Fibroblast of gingiva (primary cell): ENCODE data around the gene HABP2.

Experiments used
- DNase-seq: peaks from one replicate; pipeline ENCODE4 v3.0.0-alpha.2; 2011; ENCODE audit warnings: low read depth

The HABP2 gene

DNA sequence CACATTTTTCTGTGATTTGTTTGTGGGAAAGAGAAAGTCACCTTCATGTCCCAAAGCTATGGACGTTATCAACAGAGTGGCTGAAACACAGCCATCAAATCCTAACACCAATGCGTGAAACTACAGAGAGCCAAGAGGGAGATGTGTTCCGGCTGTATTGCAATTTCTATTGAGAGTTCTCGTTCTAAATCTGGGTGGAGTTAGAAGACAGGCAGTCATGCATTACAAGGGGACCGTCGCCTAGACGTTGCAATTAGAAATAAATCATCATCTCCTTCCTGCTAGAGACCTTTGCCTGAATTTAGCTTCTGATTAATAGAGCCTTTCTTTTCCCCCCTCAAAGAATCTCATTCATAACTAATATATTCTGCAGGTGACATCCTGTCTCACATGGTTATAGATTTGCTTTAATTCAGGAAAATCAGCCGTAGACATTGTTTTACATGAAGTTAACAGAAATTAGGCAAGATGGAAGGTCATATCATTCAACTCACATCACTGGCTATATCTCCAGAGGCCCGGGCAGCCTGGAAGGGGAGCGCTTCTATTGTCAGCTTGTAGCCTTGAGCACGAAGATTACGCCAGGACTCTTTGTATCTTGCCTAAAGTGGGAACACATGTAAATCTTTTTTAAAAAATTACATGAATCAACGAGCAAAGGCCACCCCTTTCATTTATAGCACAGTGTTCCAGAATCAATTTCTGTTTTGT lies 52.6 kb downstream of the HABP2 start:
- DNase-seq, result no peak

DNA sequence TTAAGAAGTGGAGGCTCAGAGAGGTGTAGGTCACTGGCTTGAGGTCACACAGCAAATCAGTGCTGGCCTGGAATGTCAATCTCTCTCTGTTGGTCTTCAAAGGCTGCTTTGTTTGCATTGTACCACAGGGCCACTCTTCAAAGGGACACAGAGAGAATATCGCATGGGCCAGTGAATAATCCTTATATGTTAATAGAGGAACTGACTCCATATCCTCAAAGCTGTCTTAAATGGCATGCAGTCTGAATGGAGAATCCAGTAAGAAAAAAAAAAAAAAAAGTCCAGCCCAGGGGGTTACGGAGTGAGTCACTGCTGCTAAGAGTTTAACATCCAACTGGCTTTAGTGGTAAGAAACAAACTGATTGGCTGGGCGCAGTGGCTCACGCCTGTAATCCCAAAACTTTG lies 56.9 kb downstream of the HABP2 start:
- DNase-seq, result no peak

DNA sequence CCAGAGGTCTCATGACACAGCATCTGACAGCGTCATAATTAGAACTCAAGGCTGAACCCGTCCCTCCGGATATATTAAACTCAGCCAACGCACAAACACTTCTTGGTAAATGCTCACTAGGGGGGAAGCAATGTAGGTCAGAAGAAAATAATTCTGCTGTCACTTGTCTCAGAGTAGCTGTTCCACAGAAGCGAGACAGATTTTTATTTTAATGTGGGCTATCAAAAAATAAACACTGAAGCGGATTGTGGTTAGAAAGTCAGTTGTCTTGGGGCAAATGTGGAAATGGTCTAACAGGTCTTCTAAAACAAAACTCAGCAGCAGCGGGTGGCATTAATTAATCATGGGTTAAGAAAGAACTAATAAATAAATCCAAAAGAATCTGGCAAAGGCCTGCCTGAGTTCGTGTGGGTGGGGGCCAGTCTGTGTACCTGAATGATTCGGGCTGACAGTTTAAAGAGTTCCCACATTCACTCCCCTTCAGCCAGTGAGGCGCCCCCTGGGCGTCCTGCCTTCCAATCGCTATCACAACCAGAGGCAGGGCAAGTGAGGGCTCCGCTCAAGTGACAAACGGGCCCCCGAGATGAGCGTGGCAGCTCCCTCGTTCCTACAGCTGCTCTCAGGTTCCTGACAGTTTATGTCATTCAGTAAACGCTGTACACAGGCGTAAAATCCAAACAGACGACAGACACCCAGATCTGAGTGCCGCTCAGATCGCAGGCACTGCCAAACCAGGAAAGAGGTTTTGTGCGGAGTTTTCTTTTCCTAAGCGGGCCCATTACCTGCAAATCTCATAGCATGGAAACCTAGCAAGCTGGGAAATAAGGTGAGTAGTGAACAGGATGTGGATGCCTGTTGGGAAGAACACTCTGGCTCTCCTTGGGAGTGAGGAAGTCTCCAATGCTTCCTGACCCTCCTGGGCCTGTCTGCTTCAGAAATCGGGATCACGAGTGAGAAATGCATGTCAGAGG lies 58.1 kb downstream of the HABP2 start:
- DNase-seq, result no peak

DNA sequence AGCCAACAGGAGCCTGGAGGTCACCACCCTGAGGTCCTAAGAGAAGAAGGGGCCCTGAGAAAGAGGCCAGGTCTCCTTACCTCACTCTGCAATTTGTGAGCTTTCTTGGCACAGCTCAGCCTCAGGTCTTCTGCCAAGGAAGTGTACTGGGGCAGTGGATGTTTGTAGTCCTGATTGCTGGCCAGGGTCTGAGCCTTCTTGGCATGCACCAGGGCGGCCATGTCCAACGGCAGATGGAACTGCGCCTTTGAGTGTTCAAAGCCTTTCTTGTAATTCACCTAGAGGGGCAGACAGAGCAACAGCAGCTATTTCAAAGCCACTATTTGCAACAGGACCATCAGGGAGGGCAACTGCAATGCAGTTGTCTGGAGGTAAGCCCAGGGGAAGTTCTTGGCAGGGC lies 59.3 kb downstream of the HABP2 start:
- DNase-seq, result no peak

DNA sequence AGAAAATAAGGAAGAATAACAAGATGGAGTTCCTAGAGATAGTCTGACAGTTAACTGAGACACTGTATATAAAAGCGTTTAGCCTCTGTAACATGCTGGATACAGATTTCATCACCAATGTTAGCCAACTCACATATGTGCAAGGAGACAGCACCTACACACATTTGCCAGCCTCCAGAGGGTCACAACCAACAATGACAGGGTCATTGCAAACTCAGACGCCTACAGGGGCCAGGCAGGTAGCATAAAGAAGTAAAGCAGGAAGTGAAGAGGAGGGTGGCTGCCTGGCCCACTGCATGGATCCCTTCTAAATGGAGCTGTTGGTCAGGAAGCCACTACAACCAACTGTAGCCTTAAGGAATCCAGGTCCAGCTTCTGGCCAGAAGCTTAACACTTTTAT lies 60.6 kb downstream of the HABP2 start:
- DNase-seq, result no peak

DNA sequence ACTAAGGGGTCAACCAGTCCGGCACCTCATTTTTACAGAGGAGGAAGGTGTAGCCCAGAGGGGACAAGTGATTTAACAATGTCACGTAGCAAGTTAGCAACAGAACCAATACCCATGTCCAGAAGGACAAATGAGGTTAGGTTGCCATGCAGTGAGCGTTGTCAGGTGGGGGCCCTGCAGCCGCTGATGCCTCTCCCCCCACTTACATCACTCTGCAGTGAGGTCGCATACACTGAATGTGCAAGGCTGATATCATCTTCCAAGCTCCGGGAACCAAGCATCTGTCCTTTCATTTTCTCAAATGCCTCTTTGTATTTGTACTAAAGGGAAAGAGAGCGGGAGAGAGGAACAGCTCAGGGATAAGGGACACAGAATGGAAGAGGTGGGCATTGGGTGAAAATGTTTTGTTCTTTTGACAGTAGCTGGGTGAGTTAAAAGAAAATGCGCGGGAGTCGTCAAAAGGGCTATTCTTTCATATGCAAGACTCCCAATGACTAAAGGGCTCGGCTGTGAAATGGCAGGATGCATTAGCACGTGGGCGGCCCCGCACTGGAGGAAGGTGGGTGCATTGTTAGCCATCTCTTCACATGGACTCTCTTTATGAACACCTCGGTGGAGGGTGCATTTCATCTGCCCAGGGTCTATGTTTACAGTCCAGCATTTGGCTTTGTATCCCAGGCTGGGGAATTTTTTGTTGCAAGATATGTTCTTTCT lies 61.3 kb downstream of the HABP2 start:
- no peak for DNase-seq

DNA sequence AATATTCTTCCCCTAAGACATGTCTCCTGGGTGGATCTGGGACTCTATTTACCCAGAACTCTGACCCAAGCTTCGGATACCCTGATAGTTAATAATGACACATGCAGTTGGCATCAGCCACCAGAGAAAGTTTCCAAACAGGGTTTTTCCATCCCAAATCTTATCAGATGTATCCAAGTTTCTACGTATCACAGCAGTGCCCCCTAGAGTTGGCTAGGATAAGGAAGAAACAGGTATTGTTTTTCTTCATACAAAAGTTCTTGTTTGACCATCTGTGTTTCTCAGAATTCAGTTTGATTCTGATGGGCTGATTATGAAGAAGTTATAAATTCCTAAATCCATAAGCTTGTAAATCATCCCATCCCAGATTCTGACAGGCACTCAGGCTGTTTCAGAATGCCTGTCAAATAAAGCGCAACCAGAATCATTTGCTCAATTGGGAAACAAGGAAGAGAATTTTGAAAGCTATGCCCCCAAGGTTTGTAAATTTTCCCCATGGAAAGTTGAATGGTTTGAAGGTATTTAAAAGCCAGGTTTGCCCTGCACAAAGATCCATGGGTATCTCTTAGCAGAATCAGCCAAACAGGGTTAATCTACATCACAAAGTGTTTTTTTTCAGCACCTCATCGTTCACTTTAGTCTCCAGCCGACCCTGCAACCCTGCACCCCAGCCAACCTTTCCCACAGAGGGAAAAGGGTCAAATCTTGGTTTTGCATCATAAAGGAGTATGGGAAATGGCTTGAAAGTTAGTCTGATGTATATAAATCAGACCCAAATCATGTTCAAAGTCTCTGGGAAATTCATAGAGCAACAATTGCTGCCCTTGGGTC lies 63.6 kb downstream of the HABP2 start:
- no peak for DNase-seq

DNA sequence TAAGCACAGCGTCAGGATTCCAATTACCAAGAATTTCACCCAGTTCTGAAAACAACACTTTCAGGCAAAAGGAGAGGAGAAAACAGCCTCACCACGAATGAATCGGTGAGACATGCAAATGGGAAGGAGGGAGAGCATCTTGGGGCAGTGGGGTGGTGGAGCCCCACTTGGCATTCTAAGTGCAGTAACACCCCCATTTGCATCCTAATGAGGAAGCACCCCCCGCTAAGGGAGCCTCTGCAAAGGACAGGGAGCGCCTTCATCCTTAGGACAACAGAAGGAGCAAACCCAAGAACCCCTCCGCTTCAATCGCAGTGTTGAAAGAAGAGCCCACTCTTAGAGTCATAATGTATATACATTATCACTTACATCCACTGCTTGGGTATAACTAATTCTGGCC lies 64.2 kb downstream of the HABP2 start:
- no peak for DNase-seq

DNA sequence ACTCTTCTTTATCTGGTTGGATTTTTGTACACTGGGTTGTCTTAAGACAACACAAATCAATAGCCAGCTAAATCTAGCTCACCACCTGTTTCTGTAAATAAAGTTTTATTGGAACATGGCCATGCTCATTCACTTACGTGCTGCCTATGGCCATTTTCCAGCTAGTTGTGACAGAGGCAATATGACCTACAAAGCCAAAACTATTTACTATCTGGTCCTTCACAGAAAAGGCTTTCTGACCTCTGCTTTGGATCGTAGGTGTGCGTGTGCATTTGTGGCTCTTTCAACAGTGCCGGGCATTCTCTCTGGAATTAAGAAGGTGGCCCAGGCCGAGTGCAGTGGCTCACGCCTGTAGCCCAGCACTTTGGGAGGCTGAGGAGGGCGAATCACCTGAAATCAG lies 65.5 kb downstream of the HABP2 start:
- DNase-seq, result no peak

DNA sequence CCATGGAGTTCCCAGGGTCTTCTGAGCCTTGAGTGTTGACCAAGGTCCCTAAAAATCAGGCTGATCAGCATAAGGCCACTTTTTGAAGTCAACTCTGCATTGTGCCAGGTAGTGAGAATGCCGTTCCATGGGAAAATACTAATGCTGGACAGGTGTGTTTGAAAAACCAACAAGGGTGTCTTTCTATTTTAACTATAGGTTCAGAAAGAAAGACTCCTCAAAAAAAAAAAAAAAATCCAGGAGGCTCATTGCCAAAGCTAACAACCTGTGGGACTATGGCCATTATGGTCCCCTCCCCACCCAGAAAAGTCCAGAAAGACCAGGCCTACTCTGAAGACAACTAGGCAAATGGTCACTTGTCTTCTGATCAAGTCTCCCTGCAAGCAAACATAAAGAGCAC lies 66.5 kb downstream of the HABP2 start:
- no peak for DNase-seq

DNA sequence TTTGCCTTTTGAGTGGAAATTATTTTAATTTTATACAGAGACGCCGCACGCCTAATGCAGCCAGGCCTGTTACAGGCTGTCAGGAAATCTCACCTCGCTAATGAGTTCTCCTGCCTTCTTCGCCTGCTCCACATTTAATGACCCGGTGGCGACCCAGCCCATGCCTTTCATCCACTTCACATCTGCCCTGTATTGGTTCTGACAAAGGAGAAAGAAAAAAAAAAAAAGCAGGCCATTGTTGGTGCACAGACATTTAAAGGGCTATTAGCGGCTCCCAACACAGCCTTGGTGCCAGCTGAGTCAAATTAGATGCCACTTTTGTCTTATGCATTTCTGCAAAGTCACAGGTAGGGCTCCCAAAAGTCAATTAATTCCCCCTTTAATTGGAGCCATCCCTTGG lies 67.7 kb downstream of the HABP2 start:
- DNase-seq, result no peak

DNA sequence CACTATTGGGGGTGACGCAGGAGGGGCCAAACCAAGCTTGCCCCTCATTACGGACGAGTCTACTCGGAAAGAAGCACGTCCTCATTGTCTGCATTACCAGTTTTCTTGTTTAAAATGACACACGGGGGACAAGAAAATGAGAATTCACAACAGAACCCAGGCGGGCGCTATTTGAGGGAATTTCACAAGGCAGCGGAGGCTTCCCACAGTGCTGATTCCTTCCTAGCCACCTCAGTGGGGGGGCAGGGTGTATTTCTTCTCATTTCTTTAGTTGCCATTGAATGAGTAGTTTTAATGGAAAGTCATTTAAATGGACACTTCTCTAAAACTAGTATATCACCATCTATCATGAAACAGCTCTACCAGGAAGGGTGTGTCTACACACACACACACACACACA lies 68.1 kb downstream of the HABP2 start:
- no peak for DNase-seq

DNA sequence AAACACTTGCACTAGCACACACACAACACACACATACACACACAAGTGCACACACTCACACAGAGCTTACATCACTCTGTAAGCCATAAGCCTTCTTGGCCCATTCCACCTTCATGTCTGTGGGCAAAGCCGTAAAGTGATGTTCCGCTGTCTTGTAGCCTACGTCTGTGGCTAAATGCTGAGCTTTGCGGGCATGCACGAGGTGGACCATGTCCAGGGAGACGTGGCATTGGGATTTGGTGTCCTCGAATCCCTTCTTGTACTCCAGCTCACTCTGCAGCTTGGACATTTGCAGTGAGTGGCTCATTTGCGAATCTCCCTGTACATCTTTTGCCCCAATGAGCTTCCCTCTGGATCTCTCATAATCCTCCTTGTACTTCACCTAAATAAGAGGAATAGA lies 68.9 kb downstream of the HABP2 start:
- no peak for DNase-seq

DNA sequence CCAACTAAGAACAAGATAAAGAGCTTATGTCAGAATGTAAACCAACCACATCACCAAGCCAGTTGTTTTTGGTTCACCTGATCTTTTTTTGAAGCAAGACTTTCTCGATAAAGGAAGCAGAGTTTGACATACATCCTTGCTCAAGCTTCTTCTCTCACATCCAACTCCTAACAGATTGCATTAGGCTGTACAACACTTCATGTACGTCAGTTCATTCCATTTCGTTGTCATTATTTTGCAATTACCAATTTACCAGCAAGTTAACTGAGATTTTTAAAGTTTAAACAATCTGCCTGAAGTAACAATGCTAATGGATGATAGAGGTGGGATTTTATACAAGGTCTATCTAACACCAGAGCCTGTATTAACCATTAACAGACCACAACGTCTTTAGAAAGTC lies 70.0 kb downstream of the HABP2 start:
- DNase-seq, result no peak

DNA sequence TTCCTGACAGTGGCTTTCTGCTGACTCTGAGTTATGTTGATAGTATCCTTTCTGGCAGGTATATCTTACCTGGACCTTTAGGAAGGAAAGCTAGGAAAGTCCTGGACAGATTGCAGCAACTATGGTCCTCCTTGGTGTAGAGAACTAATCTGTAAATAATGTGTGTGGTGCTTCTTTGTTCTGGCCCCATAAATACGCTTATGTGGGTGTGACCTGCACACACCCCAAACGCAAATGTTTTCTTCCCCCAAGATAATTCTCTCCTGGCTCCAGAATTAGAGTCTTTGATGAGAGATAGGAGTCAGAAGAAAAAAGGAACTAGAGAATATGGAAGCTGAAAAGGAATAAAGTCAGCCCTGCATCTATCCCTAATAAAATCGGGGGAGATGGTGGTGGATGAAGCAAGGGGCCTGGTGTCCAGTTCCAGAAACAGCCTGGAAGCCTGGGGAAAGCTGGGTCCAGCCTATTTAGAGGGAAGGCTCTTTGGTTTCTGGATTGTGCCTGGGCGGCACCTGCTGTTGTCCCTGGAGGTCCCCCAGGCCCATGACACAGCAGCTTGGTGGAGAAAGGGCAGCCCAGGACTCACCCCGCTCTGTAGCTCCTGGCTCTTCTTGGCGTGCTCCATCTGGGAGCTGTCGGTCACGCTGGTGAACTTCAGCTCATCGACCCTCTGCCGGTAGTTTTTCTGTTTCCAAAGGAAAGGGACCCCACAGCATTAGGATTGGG lies 72.8 kb downstream of the HABP2 start:
- DNase-seq, result no peak

DNA sequence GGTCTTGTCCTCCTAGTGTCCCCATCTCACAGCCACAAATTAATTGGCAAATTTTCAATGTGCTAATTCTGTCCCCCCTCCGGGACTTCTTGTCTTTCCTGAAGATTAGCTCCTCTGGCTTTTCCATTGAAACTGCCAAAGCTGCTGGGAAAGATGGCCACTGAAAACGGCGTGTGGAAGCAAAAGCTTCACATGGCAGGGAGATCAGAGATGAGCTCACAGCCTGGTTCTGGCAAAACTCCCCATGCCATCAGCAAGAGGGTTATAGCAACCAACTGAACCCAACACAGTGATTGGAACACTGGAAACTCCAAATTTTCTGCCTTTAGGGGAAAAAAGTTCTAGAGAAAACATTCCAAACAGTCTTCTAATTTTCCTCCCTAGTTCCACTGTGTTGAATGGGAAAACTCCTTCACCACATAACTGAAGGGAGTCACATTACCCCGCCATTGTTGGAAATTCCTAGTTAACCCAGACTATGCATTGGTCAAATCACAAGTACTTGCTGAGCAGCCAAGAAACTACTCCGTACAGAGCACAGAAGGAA lies 74.0 kb downstream of the HABP2 start:
- peak; percentile 12 for DNase-seq

DNA sequence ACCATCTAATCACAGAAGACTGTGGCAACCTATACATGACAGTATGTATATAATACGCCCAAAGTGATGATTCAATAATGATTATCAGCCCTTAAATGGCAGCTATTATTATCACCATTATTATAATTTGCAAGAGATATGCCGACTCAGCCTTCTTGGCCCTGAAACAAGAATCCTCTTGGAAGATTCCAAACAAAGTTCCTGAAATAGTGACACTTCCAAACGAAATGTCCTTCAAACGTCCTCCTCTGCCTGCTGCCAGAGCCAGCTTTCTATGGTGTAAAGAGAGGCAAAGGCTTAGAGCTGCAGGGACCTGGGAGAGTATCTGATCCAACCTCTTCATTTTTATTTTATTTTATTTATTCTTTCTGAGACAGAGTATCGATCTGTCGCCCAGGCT lies 75.0 kb downstream of the HABP2 start:
- DNase-seq, result no peak

DNA sequence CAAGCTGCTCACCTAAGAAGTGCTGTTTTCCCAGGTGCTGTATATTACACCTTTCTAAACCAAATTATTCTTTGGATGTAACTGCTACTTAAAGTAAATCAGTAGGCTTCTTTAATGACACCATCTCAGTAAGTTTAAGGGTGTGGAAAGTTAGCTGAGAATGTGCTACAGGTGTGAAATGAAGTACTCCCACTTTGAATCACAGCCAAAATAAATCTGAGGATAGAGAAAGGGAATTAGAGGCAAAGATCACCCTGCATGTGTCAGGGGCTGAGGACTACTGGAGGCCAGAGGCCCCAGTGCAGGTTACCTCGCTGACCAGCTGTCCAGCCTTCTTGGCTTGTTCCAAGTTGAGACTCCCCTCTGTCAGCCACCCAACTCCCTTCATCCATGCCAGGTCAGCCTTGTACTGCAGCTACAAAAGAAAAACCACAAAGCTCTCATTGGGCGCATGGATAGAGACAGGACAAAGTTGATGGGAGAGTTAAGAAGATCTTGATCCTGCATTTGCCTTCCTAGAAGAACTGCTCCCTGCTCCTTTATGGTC lies 75.8 kb downstream of the HABP2 start:
- DNase-seq, result no peak

DNA sequence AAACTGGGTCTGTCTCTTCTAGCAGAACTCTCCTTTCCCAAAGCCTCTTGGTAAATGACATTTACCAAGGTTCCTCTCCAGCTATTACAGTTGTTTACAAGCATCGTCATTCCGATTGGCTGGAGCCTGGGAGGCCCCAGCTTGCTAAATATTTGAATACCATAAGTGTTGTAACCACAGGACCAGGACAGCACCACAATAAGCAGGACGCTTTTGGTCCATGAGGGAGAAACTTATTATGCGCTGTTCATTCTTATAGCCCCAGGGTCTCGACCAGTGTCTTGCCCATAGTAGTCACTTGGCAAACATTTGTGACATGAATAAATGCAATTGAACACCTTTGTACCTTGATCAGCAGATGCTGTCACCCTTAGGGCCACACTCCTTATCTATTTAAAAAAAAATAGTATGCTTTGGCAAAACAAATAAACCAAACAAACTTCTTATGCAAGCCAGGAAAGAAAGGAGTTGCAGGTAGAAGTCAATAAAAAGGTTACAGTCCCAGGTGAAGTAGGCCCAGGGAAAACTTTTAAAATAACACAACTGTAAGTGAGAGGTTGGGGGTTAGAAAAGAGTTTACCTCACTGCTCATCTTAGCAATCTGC lies 78.2 kb downstream of the HABP2 start:
- no peak for DNase-seq

DNA sequence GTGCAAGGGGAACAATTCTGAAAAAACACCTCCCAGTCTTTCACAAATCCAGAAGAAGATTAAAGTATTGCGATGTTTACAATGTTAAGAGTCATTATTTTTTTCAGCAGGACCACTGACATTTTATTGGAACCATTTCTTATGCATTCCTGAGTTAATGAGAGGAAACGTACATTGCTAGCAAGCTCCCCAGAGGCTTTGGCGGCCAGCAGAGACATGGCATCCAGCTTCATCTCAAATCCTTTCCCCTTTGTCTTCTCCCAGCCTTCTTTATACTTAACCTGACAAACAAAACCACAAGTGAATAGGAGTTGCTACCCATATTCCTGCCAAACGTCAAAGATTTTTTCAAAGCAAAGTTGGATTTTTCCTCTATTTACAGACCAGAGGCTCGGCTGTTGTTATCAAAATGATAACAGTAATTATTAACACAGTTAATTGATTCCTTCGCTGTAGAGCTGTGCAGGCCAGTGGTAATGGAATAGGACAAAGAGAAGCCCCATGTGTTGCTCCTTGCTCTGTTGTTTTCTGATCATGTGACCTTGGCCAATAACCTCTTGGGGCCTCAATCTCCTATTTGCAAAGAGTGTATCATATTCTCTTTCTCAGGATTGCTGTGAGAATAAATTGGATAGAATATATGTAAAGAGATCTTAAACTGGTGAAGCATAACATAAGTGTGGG lies 79.0 kb downstream of the HABP2 start:
- DNase-seq, result no peak
